PC-9 (cell line): Measurements from ENCODE around the gene TNIK. TPM values are rescaled to one million over a fixed set of nuclear protein-coding genes. Genes with fewer than 3 reads are reported as not detected.

Source experiments
- BruUV-seq: library from RNA; stranded (reverse); fragments of 400-500 nt; replicated peaks from 2 replicates; lab custom pipeline; 2021; lab: Mats Ljungman, UMichigan
- CTCF ChIA-PET: fragments of 300-600 bp; sonication (Branson Sonifier 250); formaldehyde crosslinking; loops from one replicate; lab custom pipeline; 2022; ENCODE audit warnings: antibody characterized with exemption; lab: Charles Lee
- POLR2A ChIA-PET: fragments of 300-600 bp; sonication (Branson Sonifier 250); formaldehyde crosslinking; loops from one replicate; lab custom pipeline; 2022; ENCODE audit warnings: antibody characterized with exemption; ENCODE audit not compliant: unreplicated experiment; lab: Charles Lee
- DNase-seq, 2 experiments: peaks; one replicate each; pipeline versions ENCODE4 v3.0.0 to v3.0.0-alpha.2; 2015 to 2022; ENCODE audit warnings: mixed read lengths in 1 of 2
- H2AFZ ChIP-seq: fragments of 200-600 bp; sonication (generic); 2 replicates; pipeline ENCODE4 v1.8.1; 2017; ENCODE audit warnings: antibody characterized with exemption
- H3F3A ChIP-seq: fragments of 200-600 bp; sonication (generic); 2 replicates; pipeline ENCODE4 v1.8.1; 2017; ENCODE audit warnings: antibody characterized with exemption, mild to moderate bottlenecking, low read depth; ENCODE audit not compliant: insufficient read depth
- H3K27ac ChIP-seq: fragments of 200-600 bp; sonication (generic); 2 replicates; pipeline ENCODE4 v1.6.1; 2016; ENCODE audit warnings: mixed run types
- H3K27me3 ChIP-seq: fragments of 200-600 bp; sonication (generic); 2 replicates; pipeline ENCODE4 v1.6.1; 2016; ENCODE audit warnings: low read depth, mixed run types; ENCODE audit not compliant: insufficient read depth
- H3K36me3 ChIP-seq: fragments of 200-600 bp; sonication (generic); 2 replicates; pipeline ENCODE4 v1.6.1; 2016; ENCODE audit warnings: low read depth, mixed run types
- H3K4me1 ChIP-seq: fragments of 200-600 bp; sonication (generic); replicated peaks from 2 replicates; pipeline ENCODE4 v1.6.1; 2016; ENCODE audit warnings: mixed run types; ENCODE audit not compliant: insufficient read depth
- H3K4me2 ChIP-seq: fragments of 200-600 bp; sonication (generic); 2 replicates; pipeline ENCODE4 v1.6.1; 2017; ENCODE audit warnings: mixed run types
- H3K4me3 ChIP-seq: fragments of 200-600 bp; sonication (generic); 2 replicates; pipeline ENCODE4 v1.6.1; 2016; ENCODE audit warnings: mixed run types
- H3K79me2 ChIP-seq: fragments of 200-600 bp; sonication (generic); 2 replicates; pipeline ENCODE4 v1.6.1; 2017; ENCODE audit warnings: low read depth, mixed run types
- H3K9me2 ChIP-seq: fragments of 200-600 bp; sonication (generic); 2 replicates; pipeline ENCODE4 v1.8.1; 2017; ENCODE audit warnings: mild to moderate bottlenecking; ENCODE audit not compliant: insufficient read depth
- H3K9me3 ChIP-seq: fragments of 200-600 bp; sonication (generic); 2 replicates; pipeline ENCODE4 v1.8.1; 2016; ENCODE audit warnings: low read depth; ENCODE audit not compliant: insufficient read depth
- H4K20me1 ChIP-seq: fragments of 200-600 bp; sonication (generic); 2 replicates; pipeline ENCODE4 v1.8.1; 2017; ENCODE audit not compliant: insufficient read depth
- CTCF ChIP-seq: fragments of 200-600 bp; sonication (generic); conservative IDR thresholded peaks from 2 replicates; pipeline ENCODE4 v1.6.1; 2017; ENCODE audit warnings: mixed run types, antibody characterized with exemption, mild to moderate bottlenecking, moderate library complexity
- EZH2 ChIP-seq: fragments of 200-600 bp; sonication (generic); IDR thresholded peaks from 2 replicates; pipeline ENCODE4 v1.8.0; 2017; ENCODE audit warnings: antibody characterized with exemption, low read depth
- intact Hi-C: fragments of 100-400 bp; cut with micrococcal nuclease; formaldehyde crosslinking; loops from one replicate; pipeline ENCODE4 v1.10.0; 2022; ENCODE audit not compliant: unreplicated experiment
- total RNA-seq: library from RNA; stranded (reverse); gene quantifications from 2 replicates; pipeline ENCODE4 v1.2.3, GENCODE V29; 2021

TNIK gene
- total RNA-seq, 1 experiment from 2014 or later = 30.7 TPM

- Histone ChIP-seq H3F3A (peaks cover 5% of the 10 kb centered on the region; the same call in 1 of the 2 replicates), H3K9me3 (0 out of 2 replicates have a peak, but pooled peaks cover 3% of the 10 kb centered on the region), H3K9me2 (no peaks in the 10 kb centered on the region), H3K4me1 (no peaks in the 10 kb centered on the region), H3K27me3 (no peaks in the 10 kb centered on the region), H3K27ac (no peak overlapping the region), H3K4me3 (no peak overlapping the region), H3K36me3 (0 out of 2 replicates have a peak, but pooled peaks cover 1% of the 10 kb centered on the region), H2AFZ (no peak overlapping the region), H4K20me1 (no peaks in the 10 kb centered on the region), H3K4me2 (no peak overlapping the region), H3K79me2 (peaks cover 44% of the 10 kb centered on the region)
- TF ChIP-seq CTCF = no peak
- no peak for TF ChIP-seq EZH2
- POLR2A ChIA-PET = interaction anchor here (0.6 kb wide), 1 partner anchor 74 kb away, joined by 4 read pairs; no protein-coding TSS in a partner anchor
- no peak for DNase-seq
- intact Hi-C loops = no loop called here
- CTCF ChIA-PET = no interaction called here
- no TSS peak for BruUV-seq
Observed at GRCh38 chr3:171436380-171436779, 23.8 kb downstream of the TNIK start.

- Histone ChIP-seq H3K9me3 (0 out of 2 replicates have a peak, but pooled peaks cover 3% of the 10 kb centered on the region), H3K4me1 (no peaks in the 10 kb centered on the region), H3K79me2 (peaks cover 49% of the 10 kb centered on the region), H3F3A (peaks cover 7% of the 10 kb centered on the region; the same call in 1 of the 2 replicates), H3K9me2 (no peaks in the 10 kb centered on the region), H3K27me3 (no peaks in the 10 kb centered on the region), H4K20me1 (no peaks in the 10 kb centered on the region), H3K36me3 (no peaks in the 10 kb centered on the region), H3K4me2 (no peak overlapping the region), H3K27ac (no peak overlapping the region), H2AFZ (no peak overlapping the region), H3K4me3 (no peak overlapping the region)
- BruUV-seq = no TSS peak
- TF ChIP-seq CTCF (no peak), EZH2 (no peak)
- POLR2A ChIA-PET = no interaction called here
- intact Hi-C loops = no loop called here
- CTCF ChIA-PET = no interaction called here
- no peak for DNase-seq
Observed at GRCh38 chr3:171435757-171436156, 24.4 kb downstream of the TNIK start.

- CTCF ChIA-PET = no interaction called here
- Histone ChIP-seq H3K9me3 (0 out of 2 replicates have a peak, but pooled peaks cover 3% of the 10 kb centered on the region), H3K4me2 (no peak overlapping the region), H3K9me2 (no peaks in the 10 kb centered on the region), H3K27me3 (no peaks in the 10 kb centered on the region), H2AFZ (no peak overlapping the region), H3F3A (peaks cover 8% of the 10 kb centered on the region; the same call in 1 of the 2 replicates), H4K20me1 (no peaks in the 10 kb centered on the region), H3K4me3 (no peak overlapping the region), H3K36me3 (no peaks in the 10 kb centered on the region), H3K27ac (no peak overlapping the region), H3K4me1 (no peaks in the 10 kb centered on the region), H3K79me2 (peaks cover 48% of the 10 kb centered on the region)
- intact Hi-C loops = no loop called here
- no TSS peak for BruUV-seq
- DNase-seq = no peak
- TF ChIP-seq EZH2 = no peak
- no peak for TF ChIP-seq CTCF
- POLR2A ChIA-PET = no interaction called here
Observed at GRCh38 chr3:171435143-171435542, 25.1 kb downstream of the TNIK start.
